ENCODE results near the gene BIRC2. TPM values are rescaled to one million over a fixed set of nuclear protein-coding genes. Genes with fewer than 3 reads are reported as not detected.

BIRC2 gene
- total RNA-seq, 2 experiments from 2014 or later, result 34.9 to 41.2 TPM

DNA sequence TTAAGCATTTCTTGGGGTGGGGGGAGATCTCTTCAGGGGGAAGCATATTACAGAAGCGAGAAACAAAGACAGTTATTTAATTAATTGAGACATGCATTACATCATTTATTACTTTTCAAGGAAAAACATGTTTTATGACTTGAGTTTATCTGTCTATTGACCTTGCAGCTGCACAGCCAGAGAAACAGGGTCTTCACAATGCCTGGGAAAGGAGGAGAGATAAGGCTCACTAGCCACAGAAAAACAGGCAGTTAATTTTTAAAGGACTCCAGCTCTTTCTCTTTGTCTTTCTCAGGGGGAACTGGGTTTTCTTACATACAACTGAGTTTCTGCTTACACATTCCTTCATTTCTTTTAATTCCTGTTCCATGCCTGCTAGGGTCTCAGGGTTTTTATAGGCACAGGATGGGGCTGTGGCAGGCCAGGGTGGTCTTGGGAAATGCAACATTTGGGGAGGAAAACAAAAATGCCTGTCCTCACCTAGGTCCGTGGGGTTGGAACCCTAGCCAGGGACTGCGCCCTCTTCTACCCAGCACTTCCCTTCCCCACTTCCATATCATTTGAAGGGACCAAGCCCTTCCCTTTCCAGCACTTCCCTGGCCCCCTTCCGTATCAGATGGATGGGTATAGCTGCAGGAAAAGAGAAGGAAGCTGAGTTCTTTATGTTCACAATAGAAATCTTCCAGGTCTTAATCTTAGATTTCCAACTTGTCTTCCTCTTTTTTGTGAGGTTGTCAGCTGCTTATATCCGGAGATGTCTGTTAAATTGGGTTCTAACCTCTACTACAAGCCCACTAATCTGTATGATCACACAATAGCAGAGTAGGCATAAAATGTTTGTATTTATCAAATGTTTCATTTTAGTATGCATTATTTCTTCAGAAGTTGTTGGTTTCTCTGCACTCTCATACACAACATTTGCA, 38.3 kb downstream of the BIRC2 start:
- Mint-ChIP-seq H3K27me3 (no peaks in the 10 kb centered on the region), H3K27ac (no peak overlapping the region), H3K9me3 (peaks cover 16% of the 10 kb centered on the region), H3K4me3 (no peak overlapping the region), H3K36me3 (ENCODE audit: low read depth) (peaks cover 66% of the 10 kb centered on the region), H3K4me1 (peaks cover 28% of the 10 kb centered on the region)
- ChIA-PET CTCF (no interaction called here), POLR2A (no interaction called here)
- DNase-seq, result no peak

DNA sequence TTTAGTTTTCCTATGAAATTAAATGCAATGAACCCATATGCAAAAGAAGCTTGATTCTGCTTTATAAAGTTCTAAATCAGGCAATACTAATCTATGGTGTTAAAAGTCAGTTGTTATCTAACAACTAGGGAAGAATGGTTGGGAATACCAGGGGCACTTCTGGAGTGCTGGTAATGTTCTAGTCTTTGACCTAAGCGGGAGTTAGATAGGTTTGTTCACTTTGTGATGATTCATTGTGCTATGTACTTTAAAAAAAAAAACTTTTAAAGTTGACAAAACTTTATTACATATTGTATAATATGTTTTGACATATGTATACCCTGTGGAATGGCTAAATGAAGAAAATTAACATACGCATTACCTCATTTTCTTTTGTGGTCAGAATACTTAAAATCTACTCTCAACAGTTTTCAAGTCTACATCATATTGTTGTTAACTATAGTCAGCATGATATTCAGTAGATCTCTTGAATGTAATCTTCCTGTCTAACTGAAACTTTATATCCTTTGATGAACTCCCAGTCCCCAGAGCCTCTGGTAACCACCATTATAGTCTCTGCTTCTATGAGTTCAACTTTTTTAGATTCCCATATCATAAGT, 39.2 kb downstream of the BIRC2 start:
- peaks cover 16% of the 10 kb centered on the region for H3K9me3 Mint-ChIP-seq
- CTCF ChIA-PET, result no interaction called here

DNA sequence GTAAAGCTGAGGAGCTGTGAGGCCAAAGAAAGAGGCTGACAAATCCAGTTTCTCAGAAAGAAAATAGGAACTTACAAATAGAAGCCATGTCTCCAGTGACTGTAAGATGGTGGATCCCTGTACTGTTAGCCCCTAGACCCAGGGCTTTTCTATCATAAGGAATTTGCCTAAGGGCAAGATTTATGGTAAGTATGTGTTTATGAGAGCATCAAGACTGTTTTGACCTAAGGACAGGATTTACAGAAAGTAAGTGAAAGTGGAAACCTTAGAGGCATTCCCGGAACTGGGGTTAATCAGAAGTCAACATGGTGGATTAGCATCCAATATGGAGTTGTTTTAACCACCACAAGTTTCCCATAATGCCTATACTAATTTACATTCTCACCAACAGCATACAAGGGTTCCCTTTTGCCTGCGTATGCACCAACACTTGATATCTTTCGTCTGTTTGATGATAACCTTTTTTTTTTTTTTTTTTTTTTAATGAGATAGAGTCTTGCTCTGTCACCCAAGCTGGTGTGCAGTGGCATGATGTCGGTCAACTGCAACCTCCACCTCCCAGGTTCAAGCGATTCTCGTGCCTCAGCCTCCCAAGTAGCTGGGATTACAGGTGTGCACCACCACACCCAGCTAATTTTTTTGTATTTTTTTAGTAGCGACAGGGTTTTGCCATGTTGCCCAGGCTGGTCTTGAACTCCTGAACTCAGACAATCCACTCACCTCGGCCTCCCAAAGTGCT, 40.2 kb downstream of the BIRC2 start:
- H3K27ac Mint-ChIP-seq, result no peak overlapping the region
- peaks cover 16% of the 10 kb centered on the region for H3K9me3 Mint-ChIP-seq
- peaks cover 59% of the 10 kb centered on the region for H3K36me3 Mint-ChIP-seq (ENCODE audit: low read depth)
- ChIA-PET POLR2A (no interaction called here), CTCF (no interaction called here)
- peaks cover 35% of the 10 kb centered on the region for H3K4me1 Mint-ChIP-seq
- H3K27me3 Mint-ChIP-seq, result no peaks in the 10 kb centered on the region
- no peak for DNase-seq
- no peak overlapping the region for H3K4me3 Mint-ChIP-seq

More for the DNA sequence above, 39.2 kb downstream of the BIRC2 start:
- Mint-ChIP-seq H3K4me3 (no peak overlapping the region), H3K36me3 (ENCODE audit: low read depth) (peaks cover 61% of the 10 kb centered on the region), H3K27ac (no peak overlapping the region), H3K4me1 (peaks cover 35% of the 10 kb centered on the region), H3K27me3 (no peaks in the 10 kb centered on the region)
- POLR2A ChIA-PET, result no interaction called here
- DNase-seq, result no peak

DNA sequence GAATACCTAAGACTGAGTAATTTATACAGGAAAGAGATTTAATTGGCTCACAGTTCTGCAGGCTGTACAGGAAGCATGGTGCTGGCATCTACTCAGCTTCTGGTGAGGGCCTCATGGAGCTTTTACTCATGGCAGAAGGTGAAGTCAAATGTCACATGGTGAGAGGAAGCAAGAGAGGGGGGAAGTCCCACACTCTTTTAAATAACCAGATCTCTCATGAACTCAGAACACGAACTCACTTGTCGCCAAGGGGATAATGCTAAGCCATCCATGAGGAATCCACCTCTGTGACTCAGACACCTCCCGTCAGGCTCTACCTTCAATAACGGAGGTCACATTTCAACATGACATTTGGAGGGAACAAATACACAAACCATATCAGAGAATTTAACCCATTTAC, 42.2 kb downstream of the BIRC2 start:
- peaks cover 46% of the 10 kb centered on the region for H3K4me1 Mint-ChIP-seq
- no peak overlapping the region for H3K4me3 Mint-ChIP-seq
- CTCF ChIA-PET, result interaction anchor here (0.7 to 2.8 kb wide), 7 partner anchors 10 to 224 kb away, joined by 3 to 13 read pairs (median 6); no protein-coding TSS in a partner anchor
- no peak overlapping the region for H3K27ac Mint-ChIP-seq
- H3K36me3 Mint-ChIP-seq (ENCODE audit: low read depth), result peaks cover 66% of the 10 kb centered on the region
- H3K27me3 Mint-ChIP-seq, result no peaks in the 10 kb centered on the region
- H3K9me3 Mint-ChIP-seq, result peaks cover 16% of the 10 kb centered on the region
- POLR2A ChIA-PET, result no interaction called here
- DNase-seq, result no peak

DNA sequence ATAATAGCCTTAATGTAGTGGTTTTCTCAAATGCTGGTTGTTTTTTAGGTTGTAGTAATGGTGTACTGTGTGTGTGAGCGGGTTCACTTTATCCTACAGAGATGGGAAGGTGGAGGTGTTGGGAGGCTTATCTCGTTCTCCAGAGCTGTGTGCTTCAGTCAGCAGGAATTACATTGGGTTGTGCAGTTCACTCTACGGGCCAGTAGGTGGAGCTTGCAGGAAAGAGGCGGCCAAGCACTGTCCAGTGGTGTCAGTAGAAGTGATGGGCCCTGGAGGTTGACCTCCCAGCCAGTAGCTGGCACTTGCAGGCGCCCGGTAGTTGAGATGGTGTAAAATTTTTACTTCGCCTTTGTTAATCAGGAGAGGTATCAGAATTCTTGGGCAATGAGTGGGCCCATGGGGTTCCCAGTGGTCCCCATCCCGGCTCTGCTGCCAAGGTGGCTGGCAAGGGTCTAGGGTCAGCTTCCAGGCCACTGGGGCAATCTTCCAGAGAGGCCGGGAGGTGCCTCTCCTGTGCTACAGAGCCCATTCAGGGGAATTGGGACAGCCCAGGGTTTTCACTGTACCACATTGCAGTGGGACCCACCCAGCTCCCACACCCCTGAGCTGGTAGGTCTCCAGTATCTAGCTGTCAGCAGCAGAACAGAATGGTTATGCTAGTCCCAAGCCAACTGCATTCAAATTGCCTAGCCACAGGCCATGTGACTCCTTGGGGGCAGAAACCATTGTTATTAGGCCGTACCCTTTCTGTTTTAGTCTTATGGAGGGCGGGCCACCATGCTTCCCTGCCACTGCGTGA, 43.9 kb downstream of the BIRC2 start:
- peak overlapping the region; percentile 3 for H3K27ac Mint-ChIP-seq
- DNase-seq, result peak; percentile 61
- no peaks in the 10 kb centered on the region for H3K27me3 Mint-ChIP-seq
- H3K4me3 Mint-ChIP-seq, result no peak overlapping the region
- CTCF ChIA-PET, result interaction anchor here (0.7 to 3.8 kb wide), 33 partner anchors 8 to 275 kb away, joined by 3 to 31 read pairs (median 5); no protein-coding TSS in a partner anchor
- POLR2A ChIA-PET, result no interaction called here
- H3K9me3 Mint-ChIP-seq, result peaks cover 16% of the 10 kb centered on the region
- peaks cover 43% of the 10 kb centered on the region for H3K4me1 Mint-ChIP-seq
- peaks cover 65% of the 10 kb centered on the region for H3K36me3 Mint-ChIP-seq (ENCODE audit: low read depth)

DNA sequence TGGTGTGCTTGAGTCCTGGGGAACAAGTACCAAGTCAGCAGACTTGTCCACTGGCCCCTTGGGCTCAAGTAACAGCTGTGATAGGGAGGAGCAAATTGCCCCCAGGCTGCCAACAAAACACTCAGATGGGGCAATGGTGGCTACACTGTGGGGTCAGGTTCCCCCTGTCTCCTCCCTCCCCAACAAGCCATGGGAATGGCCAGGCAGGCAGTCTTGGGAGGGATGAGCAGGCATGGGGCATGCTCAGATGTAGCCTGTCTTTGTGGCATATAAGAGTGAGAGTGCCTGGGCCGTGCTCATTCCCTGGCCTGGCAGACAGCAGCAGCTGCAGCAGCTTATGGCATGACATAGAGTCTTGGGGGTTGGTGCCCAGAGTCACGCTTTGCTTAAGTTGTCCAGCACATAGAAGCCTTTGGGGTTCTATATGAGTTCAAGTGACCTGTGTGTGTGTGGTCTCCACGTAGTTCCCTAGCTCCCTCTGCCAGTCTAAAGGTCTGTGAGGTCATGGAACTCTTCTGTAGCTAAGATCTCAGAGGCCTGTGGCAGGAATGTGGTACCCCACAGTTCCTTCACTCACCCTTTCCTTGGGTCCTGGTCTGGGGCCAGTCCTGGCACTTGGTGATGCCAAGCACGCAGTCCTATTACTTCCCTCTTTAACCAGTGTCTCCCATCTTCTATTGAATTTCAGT, 44.7 kb downstream of the BIRC2 start:
- Mint-ChIP-seq H3K4me3 (no peak overlapping the region), H3K4me1 (peaks cover 42% of the 10 kb centered on the region), H3K9me3 (peaks cover 16% of the 10 kb centered on the region), H3K36me3 (ENCODE audit: low read depth) (peaks cover 67% of the 10 kb centered on the region), H3K27ac (no peak overlapping the region), H3K27me3 (no peaks in the 10 kb centered on the region)
- DNase-seq, result no peak
- ChIA-PET CTCF (interaction anchor here (0.9 to 3.8 kb wide), 17 partner anchors 8 to 151 kb away, joined by 3 to 31 read pairs (median 6); no protein-coding TSS in a partner anchor), POLR2A (no interaction called here)

DNA sequence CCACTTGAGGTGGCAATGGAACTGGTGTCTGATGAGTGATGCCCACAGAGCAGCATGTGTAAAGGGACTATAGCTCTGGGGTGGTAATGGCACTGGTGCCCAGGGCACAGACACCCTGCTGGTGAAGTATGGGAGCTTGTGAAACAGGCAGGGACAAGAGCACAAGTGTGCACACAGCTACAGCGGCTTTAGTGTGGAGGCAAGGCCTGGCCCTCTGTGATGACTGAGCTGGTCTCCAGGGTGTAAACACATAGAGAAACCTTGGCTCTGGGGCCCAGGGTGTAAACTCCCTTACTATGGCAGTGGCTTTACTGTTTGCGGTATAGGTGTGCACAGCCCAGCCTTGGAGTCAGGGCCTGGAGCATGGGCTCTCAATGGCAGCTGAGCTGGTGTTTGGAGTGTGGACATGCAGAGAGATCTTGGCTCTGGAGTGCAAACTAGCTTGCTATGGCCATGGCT, 46.3 kb downstream of the BIRC2 start:
- DNase-seq, result no peak
- H3K27ac Mint-ChIP-seq, result peak overlapping the region; percentile 28
- H3K4me3 Mint-ChIP-seq, result no peak overlapping the region
- peaks cover 46% of the 10 kb centered on the region for H3K4me1 Mint-ChIP-seq
- H3K36me3 Mint-ChIP-seq (ENCODE audit: low read depth), result peaks cover 67% of the 10 kb centered on the region
- peaks cover 9% of the 10 kb centered on the region for H3K9me3 Mint-ChIP-seq
- CTCF ChIA-PET, result interaction anchor here (0.8 to 3.8 kb wide), 7 partner anchors 12 to 219 kb away, joined by 3 to 31 read pairs (median 3); no protein-coding TSS in a partner anchor
- no peaks in the 10 kb centered on the region for H3K27me3 Mint-ChIP-seq
- POLR2A ChIA-PET, result no interaction called here

DNA sequence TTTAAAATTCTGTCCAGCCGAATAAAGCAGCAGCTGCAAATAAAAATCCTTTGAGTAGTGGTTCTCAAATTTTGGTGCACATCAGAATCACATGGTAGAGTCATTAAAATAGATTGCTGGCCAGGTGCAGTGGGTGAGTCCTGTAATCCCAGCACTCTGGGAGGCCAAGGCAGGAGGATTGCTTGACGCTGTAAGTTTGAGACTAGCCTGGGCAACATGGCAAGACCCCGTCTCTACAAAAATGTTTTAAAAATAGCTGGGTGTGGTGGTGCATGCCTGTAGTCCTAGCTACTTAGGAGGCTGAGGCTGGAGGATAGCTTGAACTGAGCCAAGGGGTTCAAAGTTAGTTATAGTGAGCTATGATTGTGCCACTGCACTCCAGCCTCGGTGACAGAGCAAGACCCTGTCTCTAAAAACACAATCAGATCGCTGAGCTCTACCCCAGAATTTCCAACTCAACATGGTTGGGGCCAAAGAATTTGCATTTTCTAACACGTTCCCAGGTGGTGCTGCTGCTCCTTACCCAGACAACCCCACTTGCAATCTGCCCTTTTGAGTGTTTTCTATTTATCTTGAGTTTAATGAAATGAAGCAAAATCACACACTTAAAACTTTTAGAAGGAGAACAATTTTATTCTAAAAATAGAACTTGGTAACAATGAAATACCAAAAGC, 48.8 kb downstream of the BIRC2 start:
- Mint-ChIP-seq H3K4me1 (peaks cover 37% of the 10 kb centered on the region), H3K9me3 (no peaks in the 10 kb centered on the region), H3K27ac (no peak overlapping the region), H3K27me3 (no peaks in the 10 kb centered on the region), H3K36me3 (ENCODE audit: low read depth) (peaks cover 64% of the 10 kb centered on the region), H3K4me3 (no peak overlapping the region)
- POLR2A ChIA-PET, result no interaction called here
- DNase-seq, result no peak
- CTCF ChIA-PET, result interaction anchor here (1.0 to 1.8 kb wide), 4 partner anchors 9 to 218 kb away, joined by 3 to 5 read pairs (median 4); no protein-coding TSS in a partner anchor

DNA sequence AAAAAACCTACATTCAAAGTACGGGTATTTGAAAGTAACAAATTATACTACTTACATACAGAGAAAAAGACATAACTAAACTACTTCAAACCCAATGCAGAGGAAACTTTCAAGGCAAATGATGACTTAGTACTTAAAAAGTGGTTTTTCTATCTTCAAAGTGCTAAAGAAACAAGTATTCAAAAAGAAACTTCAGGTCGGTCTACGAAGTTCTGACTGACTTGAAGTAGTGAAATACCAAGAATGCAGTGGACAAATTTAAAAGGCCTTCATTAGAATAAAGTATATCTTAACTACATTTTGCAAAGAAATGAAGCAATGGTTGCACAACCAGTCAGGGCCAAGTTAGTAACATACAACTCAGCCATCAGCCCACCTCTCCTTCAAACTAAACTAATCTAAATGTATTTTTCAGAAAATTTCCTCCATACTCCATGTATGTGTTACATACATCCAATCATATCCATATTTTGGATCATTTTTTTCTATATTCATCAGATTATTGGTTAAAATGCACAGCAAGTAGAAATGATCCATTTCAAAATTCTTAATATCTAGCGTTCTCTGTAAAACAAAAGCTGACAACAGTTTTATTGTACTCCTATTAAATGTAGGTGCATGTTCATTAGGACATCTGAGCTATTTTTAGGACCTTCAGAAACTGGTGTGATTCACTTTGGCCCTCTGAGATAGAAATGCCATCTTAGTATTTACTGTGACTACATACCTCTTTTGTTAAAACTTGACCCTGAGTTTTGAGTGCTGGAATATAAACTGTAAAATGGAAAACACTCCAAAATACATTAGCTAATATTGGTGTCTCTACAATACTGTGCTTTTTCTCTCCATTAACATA, 49.9 kb downstream of the BIRC2 start:
- peak overlapping the region; percentile 13 for H3K4me3 Mint-ChIP-seq
- H3K27me3 Mint-ChIP-seq, result no peaks in the 10 kb centered on the region
- no peaks in the 10 kb centered on the region for H3K9me3 Mint-ChIP-seq
- CTCF ChIA-PET, result interaction anchor here (1.0 to 1.8 kb wide), 4 partner anchors 8 to 103 kb away, joined by 3 to 5 read pairs (median 4); no protein-coding TSS in a partner anchor
- peak overlapping the region; percentile 66 for H3K27ac Mint-ChIP-seq
- peaks cover 38% of the 10 kb centered on the region for H3K4me1 Mint-ChIP-seq
- no peak for DNase-seq
- POLR2A ChIA-PET, result no interaction called here
- peaks cover 72% of the 10 kb centered on the region for H3K36me3 Mint-ChIP-seq (ENCODE audit: low read depth)

DNA sequence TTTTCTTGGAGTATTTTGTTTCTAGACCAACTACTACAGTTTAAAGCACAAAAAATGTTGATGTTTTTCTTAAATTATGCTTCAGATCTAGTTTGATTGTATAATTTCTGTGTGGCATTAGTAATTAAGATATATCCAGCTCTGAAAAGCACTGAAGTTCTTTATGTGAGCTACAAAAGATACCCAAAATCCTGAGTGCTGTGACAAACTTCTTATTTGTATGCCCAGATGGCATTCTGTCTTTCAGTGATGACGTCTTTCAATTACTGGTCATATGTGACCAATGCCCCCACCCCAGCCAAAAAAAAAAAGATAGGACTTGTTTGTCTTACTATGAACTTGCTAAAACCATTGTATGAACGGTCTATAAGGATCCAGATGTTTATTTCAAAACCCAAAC, 51.3 kb downstream of the BIRC2 start:
- H3K9me3 Mint-ChIP-seq, result no peaks in the 10 kb centered on the region
- peaks cover 74% of the 10 kb centered on the region for H3K36me3 Mint-ChIP-seq (ENCODE audit: low read depth)

More for the DNA sequence above, 51.3 kb downstream of the BIRC2 start:
- Mint-ChIP-seq H3K27me3 (no peaks in the 10 kb centered on the region), H3K27ac (no peak overlapping the region), H3K4me3 (no peak overlapping the region), H3K4me1 (peaks cover 42% of the 10 kb centered on the region)
- ChIA-PET POLR2A (no interaction called here), CTCF (interaction anchor here (1.0 to 3.3 kb wide), 5 partner anchors 8 to 104 kb away, joined by 3 to 13 read pairs (median 4); no protein-coding TSS in a partner anchor)
- no peak for DNase-seq
